Progenitor cell of endocrine pancreas (in vitro differentiated cells): ENCODE data around the gene SH3RF1. TPM values are rescaled to one million over a fixed set of nuclear protein-coding genes. Genes with fewer than 3 reads are reported as not detected.

ENCODE experiments used
- DNase-seq: peaks from one replicate; pipeline ENCODE4 v3.0.0; 2021; ENCODE audit warnings: low spot score; ENCODE audit not compliant: unreplicated experiment
- H3K27ac Mint-ChIP-seq: 2 replicates; pipeline ENCODE4 v1.8.0; 2021; ENCODE audit warnings: mild to moderate bottlenecking, moderate library complexity, mixed read lengths
- H3K27me3 Mint-ChIP-seq: 2 replicates; pipeline ENCODE4 v1.8.0; 2021; ENCODE audit warnings: mixed read lengths
- H3K36me3 Mint-ChIP-seq: 2 replicates; pipeline ENCODE4 v1.8.0; 2022; ENCODE audit warnings: mixed read lengths; ENCODE audit not compliant: insufficient read depth
- H3K4me1 Mint-ChIP-seq: 2 replicates; pipeline ENCODE4 v1.8.0; 2021; ENCODE audit warnings: low read depth, mixed read lengths
- H3K4me3 Mint-ChIP-seq: 2 replicates; pipeline ENCODE4 v1.8.0; 2021; ENCODE audit warnings: low read depth, mild to moderate bottlenecking, moderate library complexity, mixed read lengths
- H3K9me3 Mint-ChIP-seq: 2 replicates; pipeline ENCODE4 v1.8.0; 2021; ENCODE audit warnings: low read depth, mixed read lengths
- total RNA-seq: library from RNA; stranded (reverse); gene quantifications from 2 replicates; pipeline ENCODE4 v1.2.1, GENCODE V29; 2021
- TF ChIP-seq, protein P1 (sequence below): fragments of 200-600 bp; sonication (generic); IDR thresholded peaks from one replicate; pipeline ENCODE4 v1.5.0; 2021; ENCODE audit warnings: antibody characterized with exemption, mild to moderate bottlenecking; ENCODE audit not compliant: unreplicated experiment

Gene SH3RF1
- total RNA-seq, 1 donor from 2014 or later: 31.1 TPM

DNA sequence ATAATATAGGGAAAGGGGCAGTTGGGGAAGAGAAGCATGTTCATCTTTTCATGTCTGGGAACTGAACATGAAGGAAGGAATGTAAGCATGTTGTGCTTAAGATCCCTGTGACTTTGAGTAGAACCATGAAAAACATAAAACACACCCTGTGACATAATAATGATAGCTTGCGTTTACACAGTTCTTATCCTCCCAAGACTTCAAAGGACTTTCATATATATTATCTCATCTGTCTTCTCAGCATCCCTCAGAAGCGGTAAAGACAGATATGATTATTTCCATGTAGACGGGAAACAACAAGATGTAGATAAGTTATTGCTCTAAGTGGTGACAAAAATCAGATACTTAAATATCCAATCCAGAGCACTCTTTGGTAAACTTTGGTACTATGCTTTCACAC is 3.3 kb upstream of the SH3RF1 start:
- H3K4me3 Mint-ChIP-seq: no peak overlapping the region
- no peak overlapping the region for H3K27ac Mint-ChIP-seq
- TF ChIP-seq, protein P1, sequence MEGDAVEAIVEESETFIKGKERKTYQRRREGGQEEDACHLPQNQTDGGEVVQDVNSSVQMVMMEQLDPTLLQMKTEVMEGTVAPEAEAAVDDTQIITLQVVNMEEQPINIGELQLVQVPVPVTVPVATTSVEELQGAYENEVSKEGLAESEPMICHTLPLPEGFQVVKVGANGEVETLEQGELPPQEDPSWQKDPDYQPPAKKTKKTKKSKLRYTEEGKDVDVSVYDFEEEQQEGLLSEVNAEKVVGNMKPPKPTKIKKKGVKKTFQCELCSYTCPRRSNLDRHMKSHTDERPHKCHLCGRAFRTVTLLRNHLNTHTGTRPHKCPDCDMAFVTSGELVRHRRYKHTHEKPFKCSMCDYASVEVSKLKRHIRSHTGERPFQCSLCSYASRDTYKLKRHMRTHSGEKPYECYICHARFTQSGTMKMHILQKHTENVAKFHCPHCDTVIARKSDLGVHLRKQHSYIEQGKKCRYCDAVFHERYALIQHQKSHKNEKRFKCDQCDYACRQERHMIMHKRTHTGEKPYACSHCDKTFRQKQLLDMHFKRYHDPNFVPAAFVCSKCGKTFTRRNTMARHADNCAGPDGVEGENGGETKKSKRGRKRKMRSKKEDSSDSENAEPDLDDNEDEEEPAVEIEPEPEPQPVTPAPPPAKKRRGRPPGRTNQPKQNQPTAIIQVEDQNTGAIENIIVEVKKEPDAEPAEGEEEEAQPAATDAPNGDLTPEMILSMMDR: no peak
- peaks cover 14% of the 10 kb centered on the region for H3K4me1 Mint-ChIP-seq
- no peaks in the 10 kb centered on the region for H3K9me3 Mint-ChIP-seq
- DNase-seq: no peak
- H3K27me3 Mint-ChIP-seq: no peaks in the 10 kb centered on the region
- H3K36me3 Mint-ChIP-seq: no peaks in the 10 kb centered on the region

DNA sequence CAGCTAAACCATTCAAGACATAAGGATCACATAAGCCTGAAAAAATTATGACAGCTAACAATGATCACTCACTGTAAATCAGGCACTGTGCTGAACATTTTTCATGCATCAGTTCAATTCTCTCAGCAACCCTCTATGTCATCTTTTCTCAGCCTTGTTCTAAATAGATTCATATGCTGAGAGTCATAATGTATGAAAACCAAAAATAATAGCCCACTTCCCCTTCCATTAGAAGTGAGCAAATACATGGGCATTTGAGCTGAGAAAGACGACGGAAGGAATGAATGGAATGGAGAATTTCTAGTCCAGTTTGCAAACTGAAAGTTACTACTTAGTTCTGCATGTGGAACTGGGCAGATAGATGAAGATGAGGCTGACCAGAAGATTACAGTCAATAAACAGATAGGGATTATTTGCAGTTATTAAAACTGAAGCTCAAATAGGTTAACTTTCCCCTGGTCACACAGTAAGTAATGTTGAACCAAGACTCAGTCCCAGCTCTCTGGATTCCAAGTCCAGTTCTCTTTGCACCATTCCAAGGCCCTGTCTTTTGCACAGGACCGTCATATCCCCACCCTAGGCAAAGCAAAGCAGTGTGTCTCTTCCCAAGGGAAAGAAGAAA is 1.6 kb upstream of the SH3RF1 start:
- peaks cover 22% of the 10 kb centered on the region for H3K4me1 Mint-ChIP-seq
- peak overlapping the region; percentile 57 for H3K27ac Mint-ChIP-seq
- no peaks in the 10 kb centered on the region for H3K27me3 Mint-ChIP-seq
- TF ChIP-seq, protein P1: no peak
- no peaks in the 10 kb centered on the region for H3K36me3 Mint-ChIP-seq
- peak overlapping the region; percentile 84 for H3K4me3 Mint-ChIP-seq
- no peak for DNase-seq
- no peaks in the 10 kb centered on the region for H3K9me3 Mint-ChIP-seq

DNA sequence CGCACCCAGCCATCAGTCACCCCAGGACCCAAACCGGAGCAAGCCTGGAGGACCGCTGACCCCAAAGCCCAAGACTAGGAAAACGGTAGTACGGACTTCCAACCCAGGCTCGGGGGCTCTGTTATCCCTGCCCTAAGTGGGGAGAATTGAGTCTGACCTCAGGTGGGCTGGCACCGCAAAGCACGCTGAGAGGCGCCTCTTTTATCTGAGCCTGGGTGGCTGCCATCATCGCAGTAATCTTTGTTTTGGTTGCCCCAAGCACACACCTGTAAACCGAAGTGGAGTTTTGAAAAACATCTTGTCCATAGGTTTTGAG is 894 bp upstream of the SH3RF1 start:
- H3K36me3 Mint-ChIP-seq: no peaks in the 10 kb centered on the region
- TF ChIP-seq, protein P1: no peak
- H3K9me3 Mint-ChIP-seq: no peaks in the 10 kb centered on the region
- no peaks in the 10 kb centered on the region for H3K27me3 Mint-ChIP-seq
- peaks cover 30% of the 10 kb centered on the region for H3K4me1 Mint-ChIP-seq
- H3K27ac Mint-ChIP-seq: peak overlapping the region; percentile 78
- DNase-seq: no peak
- H3K4me3 Mint-ChIP-seq: peak overlapping the region; percentile 84

DNA sequence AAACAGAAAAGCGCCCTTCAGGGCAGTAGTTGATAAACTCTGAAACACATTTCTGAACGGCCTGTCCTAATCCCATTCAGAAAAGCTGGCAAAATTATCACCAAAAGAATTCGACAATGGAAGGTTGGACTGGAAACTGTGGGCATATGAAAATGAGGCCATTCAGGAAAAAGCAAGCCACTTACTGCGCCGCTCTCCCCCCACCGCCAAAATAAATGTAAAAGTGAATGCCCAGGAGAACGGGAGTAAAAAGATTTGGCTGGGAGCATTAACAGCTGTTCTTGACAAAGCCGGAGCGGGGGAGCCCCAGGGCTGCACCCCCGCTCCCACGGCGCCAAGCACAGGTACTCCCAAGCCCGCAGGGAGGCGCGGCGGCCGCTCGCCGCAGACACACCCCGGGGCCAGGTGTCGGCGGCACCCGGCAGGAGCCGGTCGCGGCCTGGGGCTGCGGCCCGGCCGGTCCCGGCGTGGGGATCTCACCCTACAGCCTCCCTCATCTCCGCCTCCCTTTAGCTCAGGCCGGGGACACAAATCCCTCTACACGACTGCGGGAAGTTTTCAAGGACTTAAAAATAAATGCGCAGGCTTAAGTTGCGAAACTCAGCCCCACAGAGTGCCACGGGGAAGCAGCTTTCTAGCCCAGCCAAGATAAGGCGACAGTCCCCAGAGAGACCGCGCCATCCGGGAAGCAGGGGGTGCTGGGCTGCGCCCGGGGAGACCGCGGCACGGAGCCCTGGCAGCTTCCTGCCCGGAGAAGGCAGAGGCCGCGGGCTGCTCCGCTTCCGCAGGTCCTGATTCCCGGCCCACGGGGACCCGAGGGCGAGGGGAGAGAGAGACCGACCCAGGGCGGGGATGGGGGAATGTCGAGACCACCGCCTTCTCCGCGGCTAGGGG is 593 bp downstream of the SH3RF1 start:
- TF ChIP-seq, protein P1: peak; percentile 23
- H3K27me3 Mint-ChIP-seq: no peaks in the 10 kb centered on the region
- H3K4me3 Mint-ChIP-seq: peak overlapping the region; percentile 95
- peak overlapping the region; percentile 99 for H3K27ac Mint-ChIP-seq
- H3K4me1 Mint-ChIP-seq: peaks cover 37% of the 10 kb centered on the region
- peaks cover 3% of the 10 kb centered on the region for H3K36me3 Mint-ChIP-seq
- DNase-seq: peak; percentile 54
- H3K9me3 Mint-ChIP-seq: no peaks in the 10 kb centered on the region

DNA sequence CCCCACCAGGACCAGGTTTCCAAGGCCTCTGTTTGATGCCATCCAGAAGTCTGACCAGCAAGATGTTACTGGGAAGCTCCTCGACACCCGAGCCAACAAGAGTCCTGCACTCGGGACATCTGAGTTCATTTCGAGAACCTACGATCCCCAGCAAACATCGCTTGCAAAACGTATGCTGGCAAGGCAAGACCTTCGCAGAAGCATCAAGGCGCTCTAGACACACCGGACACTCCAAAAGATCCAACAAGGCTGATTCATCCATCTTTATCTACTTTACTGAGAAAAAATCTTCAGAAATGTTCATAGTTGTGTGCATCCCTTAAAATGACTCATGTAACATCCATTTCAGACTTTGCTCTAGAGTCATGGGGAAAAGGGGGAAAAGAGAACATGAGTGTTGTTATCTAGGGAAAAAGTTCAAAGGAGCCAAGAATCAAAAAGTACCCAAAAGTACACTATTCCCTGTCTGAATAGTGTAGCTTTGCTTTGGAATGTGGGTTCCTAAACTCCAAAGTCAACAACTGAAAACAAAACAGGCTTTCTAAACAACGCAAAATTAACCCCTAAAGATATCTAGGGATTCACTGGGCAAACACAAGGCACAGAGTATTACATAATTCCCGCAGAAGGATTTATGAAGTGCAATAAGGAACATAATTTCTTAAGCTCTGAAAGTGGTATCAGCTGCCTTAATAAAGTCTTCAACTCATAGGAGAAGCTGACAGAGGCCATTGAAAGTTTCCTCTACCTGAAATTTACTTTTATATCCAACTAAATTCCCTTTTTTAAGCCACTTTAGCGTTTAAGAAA is 1.6 kb downstream of the SH3RF1 start:
- H3K4me1 Mint-ChIP-seq: peaks cover 43% of the 10 kb centered on the region
- peak overlapping the region; percentile 95 for H3K4me3 Mint-ChIP-seq
- peak overlapping the region; percentile 97 for H3K27ac Mint-ChIP-seq
- TF ChIP-seq, protein P1: no peak
- H3K9me3 Mint-ChIP-seq: peaks cover 4% of the 10 kb centered on the region
- H3K36me3 Mint-ChIP-seq: peaks cover 13% of the 10 kb centered on the region
- H3K27me3 Mint-ChIP-seq: no peaks in the 10 kb centered on the region
- DNase-seq: no peak
